HepG2 (cell line): ENCODE data around the gene SF3B2. TPM values are rescaled to one million over a fixed set of nuclear protein-coding genes. Genes with fewer than 3 reads are reported as not detected.

Experiments
- HNF4A ChIP-seq: sonication (generic); formaldehyde crosslinking; IDR thresholded peaks from 2 replicates; pipeline ENCODE4 v1.4.0; 2020; ENCODE audit warnings: missing genetic modification reagents
- HOXD1 ChIP-seq: sonication (generic); formaldehyde crosslinking; IDR thresholded peaks from 2 replicates; pipeline ENCODE4 v1.5.0; 2020; ENCODE audit warnings: missing genetic modification reagents
- MED8 ChIP-seq: sonication (generic); formaldehyde crosslinking; IDR thresholded peaks from 2 replicates; pipeline ENCODE4 v1.8.1; 2023; ENCODE audit warnings: mild to moderate bottlenecking, missing genetic modification reagents; ENCODE audit not compliant: insufficient replicate concordance
- RXRB ChIP-seq: IDR thresholded peaks from 2 replicates; pipeline ENCODE4 v1.6.1; 2016; ENCODE audit warnings: borderline replicate concordance, missing genetic modification reagents, missing compliant biosample characterization
- SATB2 ChIP-seq: sonication (generic); formaldehyde crosslinking; IDR thresholded peaks from 2 replicates; pipeline ENCODE4 v1.5.0; 2020; ENCODE audit warnings: missing genetic modification reagents
- SPEN ChIP-seq: sonication (generic); formaldehyde crosslinking; IDR thresholded peaks from 2 replicates; pipeline ENCODE4 v1.5.1; 2020; ENCODE audit warnings: low read depth, mild to moderate bottlenecking, missing genetic modification reagents
- ZNF569 ChIP-seq: sonication (generic); formaldehyde crosslinking; IDR thresholded peaks from 2 replicates; pipeline ENCODE4 v1.5.0; 2020; ENCODE audit warnings: mild to moderate bottlenecking, missing genetic modification reagents, moderate library complexity, borderline replicate concordance
- ZNF790 ChIP-seq: sonication (generic); formaldehyde crosslinking; IDR thresholded peaks from 2 replicates; pipeline ENCODE4 v1.8.0; 2022; ENCODE audit warnings: missing genetic modification reagents, mild to moderate bottlenecking, borderline replicate concordance
- polyA plus RNA-seq, 8 experiments: library from polyadenylated mRNA; depleted of rRNA in 3 of 8; stranded (reverse) in 7 of 8; unstranded in 1 of 8; fragments of >200 nt; fragmentation: Illumina TruSeq in 4 of 8; extraction: Trizol in 4 of 8; gene quantifications; 2 replicates each; pipeline versions ENCODE4 v1.2.1 to v1.2.3, GENCODE V29; 2011 to 2016; ENCODE audit warnings: low read depth in 4 of 8, missing spikeins in 1 of 8, mixed read lengths in 1 of 8; ENCODE audit not compliant: insufficient read depth in 1 of 8
- total RNA-seq, 5 experiments: library from RNA; depleted of rRNA; stranded (reverse); fragments of >200 nt; fragmentation: Illumina TruSeq; extraction: Trizol; gene quantifications; 2 replicates each; pipeline ENCODE4 v1.2.3, GENCODE V29; 2016; ENCODE audit warnings: low read depth in 1 of 5
- TF ChIP-seq, protein P1 (sequence below): IDR thresholded peaks from 2 replicates; pipeline ENCODE4 v1.6.1; 2016
- TF ChIP-seq, protein P2 (sequence below): sonication (generic); formaldehyde crosslinking; IDR thresholded peaks from 2 replicates; pipeline ENCODE4 v1.4.0; 2020; ENCODE audit warnings: missing genetic modification reagents
- TF ChIP-seq, protein P3 (sequence below): sonication (generic); formaldehyde crosslinking; IDR thresholded peaks from 2 replicates; pipeline ENCODE4 v1.8.1; 2023; ENCODE audit warnings: mild to moderate bottlenecking, missing genetic modification reagents, borderline replicate concordance
- TF ChIP-seq, protein P4 (sequence below): sonication (generic); formaldehyde crosslinking; IDR thresholded peaks from 2 replicates; pipeline ENCODE4 v1.4.0; 2020; ENCODE audit warnings: mild to moderate bottlenecking, missing genetic modification reagents
- TF ChIP-seq, protein P5 (sequence below): sonication (generic); formaldehyde crosslinking; IDR thresholded peaks from 2 replicates; pipeline ENCODE4 v1.4.0; 2020; ENCODE audit warnings: missing genetic modification reagents

SF3B2 gene
- total and polyA plus RNA-seq, 2 of the 13 experiments (the other 11 are each of a cell fraction or from before 2014, with no cell fraction given), result 70.4 to 153 TPM

DNA sequence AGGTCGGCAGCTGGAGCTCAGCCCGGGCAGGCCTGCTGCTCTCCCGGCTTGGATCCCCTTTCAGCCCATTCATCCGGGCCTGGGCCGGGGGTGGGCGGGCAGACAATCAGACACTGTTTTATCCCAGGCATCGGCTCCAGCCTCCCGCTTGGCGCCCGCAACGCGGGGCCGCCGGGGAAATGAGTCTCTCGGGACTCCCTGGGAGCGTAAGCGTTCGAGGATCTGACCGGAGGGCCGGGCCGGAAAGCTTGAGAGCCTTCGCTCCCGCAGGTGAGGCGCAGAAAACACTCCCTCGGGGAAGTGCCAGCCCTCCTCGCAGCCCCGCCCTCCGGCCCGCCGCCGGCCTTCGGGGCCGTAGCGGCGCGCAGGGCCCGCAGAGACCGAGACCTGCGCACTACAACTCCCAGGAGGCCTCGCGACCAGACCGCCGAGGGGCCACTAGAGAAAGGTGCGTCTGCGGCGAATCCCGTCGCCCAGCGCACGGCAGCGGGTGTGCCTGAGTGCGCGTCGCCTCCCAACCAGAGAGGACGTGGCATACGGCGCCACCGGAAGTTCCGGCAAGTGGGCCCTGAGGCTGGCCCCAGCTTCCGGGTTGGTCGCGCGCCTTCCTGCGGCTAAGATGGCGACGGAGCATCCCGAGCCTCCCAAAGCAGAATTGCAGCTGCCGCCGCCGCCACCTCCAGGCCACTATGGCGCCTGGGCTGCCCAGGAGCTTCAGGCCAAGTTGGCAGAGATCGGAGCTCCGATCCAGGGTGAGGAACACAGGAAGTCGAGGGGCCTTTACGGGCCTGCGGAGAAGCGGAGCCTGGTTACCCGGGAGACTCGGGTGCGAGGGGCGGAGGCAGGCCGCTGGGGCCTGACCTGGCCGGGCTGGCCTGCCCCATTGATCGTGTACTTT is at the start of gene SF3B2 (continued):
- TF ChIP-seq RXRB (CRISPR knock-in tag), result no peak; the same call in 1 of the 2 replicates
- 0 out of 2 replicates have a peak, but pooled peaks have one; percentile 59 for TF ChIP-seq ZNF569 (CRISPR knock-in tag)
- TF ChIP-seq, protein P1, sequence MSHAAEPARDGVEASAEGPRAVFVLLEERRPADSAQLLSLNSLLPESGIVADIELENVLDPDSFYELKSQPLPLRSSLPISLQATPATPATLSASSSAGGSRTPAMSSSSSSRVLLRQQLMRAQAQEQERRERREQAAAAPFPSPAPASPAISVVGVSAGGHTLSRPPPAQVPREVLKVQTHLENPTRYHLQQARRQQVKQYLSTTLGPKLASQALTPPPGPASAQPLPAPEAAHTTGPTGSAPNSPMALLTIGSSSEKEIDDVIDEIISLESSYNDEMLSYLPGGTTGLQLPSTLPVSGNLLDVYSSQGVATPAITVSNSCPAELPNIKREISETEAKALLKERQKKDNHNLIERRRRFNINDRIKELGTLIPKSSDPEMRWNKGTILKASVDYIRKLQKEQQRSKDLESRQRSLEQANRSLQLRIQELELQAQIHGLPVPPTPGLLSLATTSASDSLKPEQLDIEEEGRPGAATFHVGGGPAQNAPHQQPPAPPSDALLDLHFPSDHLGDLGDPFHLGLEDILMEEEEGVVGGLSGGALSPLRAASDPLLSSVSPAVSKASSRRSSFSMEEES, result 0 out of 2 replicates have a peak, but pooled peaks have one; percentile 33
- peak; percentile 65; the same call in 1 of the 2 replicates for TF ChIP-seq SPEN (CRISPR knock-in tag)
- peak; percentile 79; the same call in 1 of the 2 replicates for TF ChIP-seq ZNF790
- peak; percentile 45 for TF ChIP-seq MED8
- peak; percentile 80 for TF ChIP-seq HNF4A (CRISPR knock-in tag)
- TF ChIP-seq, protein P2, sequence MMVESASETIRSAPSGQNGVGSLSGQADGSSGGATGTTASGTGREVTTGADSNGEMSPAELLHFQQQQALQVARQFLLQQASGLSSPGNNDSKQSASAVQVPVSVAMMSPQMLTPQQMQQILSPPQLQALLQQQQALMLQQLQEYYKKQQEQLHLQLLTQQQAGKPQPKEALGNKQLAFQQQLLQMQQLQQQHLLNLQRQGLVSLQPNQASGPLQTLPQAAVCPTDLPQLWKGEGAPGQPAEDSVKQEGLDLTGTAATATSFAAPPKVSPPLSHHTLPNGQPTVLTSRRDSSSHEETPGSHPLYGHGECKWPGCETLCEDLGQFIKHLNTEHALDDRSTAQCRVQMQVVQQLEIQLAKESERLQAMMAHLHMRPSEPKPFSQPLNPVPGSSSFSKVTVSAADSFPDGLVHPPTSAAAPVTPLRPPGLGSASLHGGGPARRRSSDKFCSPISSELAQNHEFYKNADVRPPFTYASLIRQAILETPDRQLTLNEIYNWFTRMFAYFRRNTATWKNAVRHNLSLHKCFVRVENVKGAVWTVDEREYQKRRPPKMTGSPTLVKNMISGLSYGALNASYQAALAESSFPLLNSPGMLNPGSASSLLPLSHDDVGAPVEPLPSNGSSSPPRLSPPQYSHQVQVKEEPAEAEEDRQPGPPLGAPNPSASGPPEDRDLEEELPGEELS (CRISPR knock-in tag), result peak; percentile 60
- no peak; the same call in 1 of the 2 replicates for TF ChIP-seq HOXD1 (CRISPR knock-in tag)
- TF ChIP-seq, protein P3, sequence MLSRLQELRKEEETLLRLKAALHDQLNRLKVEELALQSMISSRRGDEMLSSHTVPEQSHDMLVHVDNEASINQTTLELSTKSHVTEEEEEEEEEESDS (CRISPR knock-in tag), result 0 out of 2 replicates have a peak, but pooled peaks have one; percentile 12
- TF ChIP-seq, protein P4, sequence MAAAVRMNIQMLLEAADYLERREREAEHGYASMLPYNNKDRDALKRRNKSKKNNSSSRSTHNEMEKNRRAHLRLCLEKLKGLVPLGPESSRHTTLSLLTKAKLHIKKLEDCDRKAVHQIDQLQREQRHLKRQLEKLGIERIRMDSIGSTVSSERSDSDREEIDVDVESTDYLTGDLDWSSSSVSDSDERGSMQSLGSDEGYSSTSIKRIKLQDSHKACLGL (CRISPR knock-in tag), result no peak; the same call in 1 of the 2 replicates
- TF ChIP-seq, protein P5, sequence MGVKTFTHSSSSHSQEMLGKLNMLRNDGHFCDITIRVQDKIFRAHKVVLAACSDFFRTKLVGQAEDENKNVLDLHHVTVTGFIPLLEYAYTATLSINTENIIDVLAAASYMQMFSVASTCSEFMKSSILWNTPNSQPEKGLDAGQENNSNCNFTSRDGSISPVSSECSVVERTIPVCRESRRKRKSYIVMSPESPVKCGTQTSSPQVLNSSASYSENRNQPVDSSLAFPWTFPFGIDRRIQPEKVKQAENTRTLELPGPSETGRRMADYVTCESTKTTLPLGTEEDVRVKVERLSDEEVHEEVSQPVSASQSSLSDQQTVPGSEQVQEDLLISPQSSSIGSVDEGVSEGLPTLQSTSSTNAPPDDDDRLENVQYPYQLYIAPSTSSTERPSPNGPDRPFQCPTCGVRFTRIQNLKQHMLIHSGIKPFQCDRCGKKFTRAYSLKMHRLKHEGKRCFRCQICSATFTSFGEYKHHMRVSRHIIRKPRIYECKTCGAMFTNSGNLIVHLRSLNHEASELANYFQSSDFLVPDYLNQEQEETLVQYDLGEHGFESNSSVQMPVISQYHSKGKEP (CRISPR knock-in tag), result no peak
- no peak for TF ChIP-seq SATB2 (CRISPR knock-in tag)
